ENCODE measurements around the gene SLC2A4RG.

The SLC2A4RG gene

DNA sequence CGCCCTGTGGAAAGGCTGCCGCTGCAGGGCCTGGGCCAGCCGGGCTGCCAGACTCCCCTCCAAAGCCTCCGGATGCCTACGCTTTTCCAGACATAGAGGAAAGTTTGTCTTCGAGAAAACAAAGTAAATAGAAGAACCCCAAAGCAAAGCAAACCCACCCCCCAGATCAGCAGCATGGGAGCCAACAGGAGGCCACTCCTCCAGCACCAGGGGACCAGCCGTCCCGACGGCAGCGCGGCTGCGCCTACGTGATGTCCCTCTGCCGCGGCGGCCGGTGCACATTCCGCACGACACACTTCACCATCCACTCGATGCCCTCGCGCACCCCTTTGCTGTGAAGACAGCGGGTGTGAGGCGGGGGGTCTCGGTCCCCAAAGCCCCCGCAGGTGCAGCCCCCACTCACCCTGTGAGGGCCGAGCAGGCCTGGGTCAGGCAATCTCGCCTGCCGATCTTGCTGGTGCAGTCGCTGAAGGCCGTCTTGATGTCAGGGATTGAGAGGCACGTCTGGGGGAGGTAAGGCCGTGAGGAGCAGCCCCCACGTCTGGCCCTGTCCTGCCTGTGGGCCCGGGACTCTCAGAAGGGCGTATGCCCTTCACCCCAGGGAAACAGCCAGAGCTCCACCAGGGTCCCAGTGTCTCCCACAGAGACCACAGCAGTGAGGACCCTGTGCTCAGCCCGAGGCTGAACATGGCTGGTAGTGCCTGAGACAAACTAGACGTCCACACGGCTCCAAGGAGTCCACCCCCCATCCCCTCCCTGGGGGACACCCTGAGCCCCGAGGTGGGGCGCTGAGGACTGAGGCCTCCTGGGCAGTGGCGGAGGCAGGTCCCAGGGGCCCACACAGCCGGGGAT is 39.2 kb upstream of the SLC2A4RG start:
- DNase-seq, result no peak

DNA sequence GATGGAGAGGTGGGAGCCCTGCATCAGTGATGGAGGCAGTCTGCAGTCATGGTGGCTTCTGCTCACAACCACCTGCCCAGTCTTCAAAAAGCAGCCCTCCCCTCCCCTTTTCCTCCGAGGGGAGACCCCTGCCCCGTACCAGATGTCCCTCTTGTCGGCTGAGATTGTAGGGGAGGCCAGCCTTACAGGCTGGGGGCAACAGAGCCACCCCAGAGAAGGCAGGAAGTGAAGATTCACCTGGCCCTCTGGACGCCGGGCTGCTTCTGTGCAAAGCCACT is 38.6 kb upstream of the SLC2A4RG start:
- no peak for DNase-seq

DNA sequence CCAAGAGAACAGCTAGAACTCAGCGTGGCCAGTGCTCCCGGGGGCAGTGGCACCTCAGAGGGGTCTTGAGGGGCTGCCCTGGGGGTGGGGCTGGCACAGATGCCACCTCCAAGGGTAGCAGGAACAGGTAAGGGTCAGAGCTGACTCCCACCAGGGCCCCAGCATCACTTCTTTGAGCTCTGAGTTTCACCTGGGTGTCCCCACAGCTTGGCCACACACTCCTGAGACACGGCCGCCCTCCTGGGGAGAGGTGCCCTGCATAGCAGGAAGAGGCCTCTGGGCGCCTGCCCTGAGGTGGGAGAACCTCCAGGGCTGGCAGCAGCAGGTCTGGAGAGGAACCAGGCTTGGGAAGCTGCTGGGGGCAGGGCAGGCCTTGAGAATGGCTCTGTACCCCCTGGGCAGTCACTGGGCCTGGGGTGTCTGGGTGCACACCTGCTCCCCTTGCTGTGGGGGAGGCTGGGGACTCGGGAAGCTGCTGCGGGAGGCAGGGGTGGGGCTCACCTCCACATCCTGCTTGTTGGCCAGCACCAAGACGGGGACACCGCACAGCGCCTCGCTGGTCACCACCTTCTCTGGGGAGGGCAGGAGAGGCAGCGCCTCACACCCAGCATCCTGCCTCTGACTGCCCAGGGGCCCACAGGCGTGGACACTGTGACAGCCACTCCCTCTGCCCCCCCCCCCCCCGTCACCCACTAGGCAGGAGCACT is 38.1 kb upstream of the SLC2A4RG start:
- DNase-seq, result no peak

DNA sequence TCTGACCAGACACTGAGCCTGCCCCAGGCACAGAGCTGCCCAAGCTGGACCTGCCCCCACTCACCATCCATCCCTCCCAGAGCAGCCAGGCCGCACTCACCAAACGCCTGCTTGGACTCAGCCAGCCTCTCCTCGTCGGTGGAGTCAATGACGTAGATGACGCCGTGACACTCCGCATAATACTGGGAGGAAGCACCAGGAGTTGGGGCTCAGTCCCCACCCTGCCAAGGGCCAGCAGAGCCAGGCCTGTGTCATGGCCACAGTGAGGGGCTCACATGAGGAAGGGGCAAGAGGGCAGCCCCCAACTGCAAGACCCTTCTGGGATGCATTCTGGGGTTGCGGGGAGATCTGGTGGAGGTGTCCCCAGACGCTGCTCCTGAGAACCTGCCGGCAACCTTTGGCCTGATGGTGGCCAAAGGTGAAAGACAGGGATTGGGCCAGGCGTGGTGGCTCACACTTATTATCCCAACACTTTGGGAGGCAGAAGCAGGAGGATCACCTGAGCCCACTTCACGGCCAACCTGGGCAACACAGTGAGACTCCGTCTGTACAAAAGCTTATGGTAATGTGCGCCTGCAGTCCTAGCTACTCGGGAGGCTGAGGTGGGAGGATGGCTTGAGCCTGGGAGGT is 37.4 kb upstream of the SLC2A4RG start:
- DNase-seq, result no peak

DNA sequence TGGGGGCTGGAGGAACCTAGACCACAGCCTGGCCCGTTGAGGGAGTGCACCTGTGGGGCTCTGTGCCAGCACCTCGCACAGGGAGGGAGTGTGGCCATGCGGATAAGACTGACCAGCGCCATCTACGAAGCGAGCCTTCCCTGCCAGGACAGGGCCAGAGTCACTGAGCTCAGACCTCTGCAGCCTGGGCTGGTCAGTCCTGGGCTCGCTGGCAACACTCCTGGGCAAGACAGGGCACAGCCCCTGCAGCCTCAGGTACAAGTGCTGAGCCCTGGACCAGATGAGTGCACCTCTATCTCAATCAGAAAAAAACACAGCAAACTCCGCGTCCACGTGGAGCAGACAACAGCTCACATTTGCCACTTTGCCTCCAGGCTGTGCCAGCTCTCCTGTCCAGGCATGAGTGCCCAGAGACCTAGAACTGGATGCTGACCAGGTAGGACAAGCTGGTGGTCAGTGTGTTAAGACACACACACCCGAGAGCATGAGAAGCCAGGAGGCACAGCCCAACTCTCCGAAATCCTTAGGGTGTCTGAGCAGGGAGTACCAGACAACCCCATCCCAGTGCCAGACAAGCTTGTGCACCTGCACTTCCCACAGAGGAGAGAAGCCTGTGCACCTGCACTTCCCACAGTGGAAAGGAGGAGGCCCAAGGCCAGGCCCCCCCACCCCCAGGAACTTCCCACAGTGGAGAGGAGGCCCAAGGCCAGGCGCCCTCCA is 36.7 kb upstream of the SLC2A4RG start:
- DNase-seq, result no peak

DNA sequence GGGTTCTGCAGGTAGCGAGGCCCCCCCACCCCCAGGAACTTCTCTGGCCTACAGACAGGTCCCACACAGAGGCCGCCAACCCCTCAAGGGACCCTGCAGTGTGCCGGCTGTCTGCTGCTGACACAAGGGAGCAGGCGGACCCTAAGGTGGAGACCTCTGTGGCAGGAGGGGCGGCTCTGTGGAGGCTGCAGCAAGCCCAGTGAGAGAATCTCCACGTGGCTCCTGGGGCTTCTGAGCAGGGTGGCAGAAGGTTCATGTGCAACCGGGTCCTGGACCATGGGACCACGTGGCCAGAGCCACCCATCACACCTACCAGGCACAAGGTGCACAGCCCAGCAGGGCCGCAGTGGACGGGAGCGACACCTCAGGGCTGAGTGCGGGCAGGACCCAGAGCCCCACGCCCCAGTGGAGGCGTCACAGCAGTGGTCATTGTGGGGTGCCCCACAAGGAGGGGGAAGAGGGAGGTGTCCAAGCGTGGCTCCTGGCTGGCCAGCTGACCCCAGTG is 36.1 kb upstream of the SLC2A4RG start:
- no peak for DNase-seq

DNA sequence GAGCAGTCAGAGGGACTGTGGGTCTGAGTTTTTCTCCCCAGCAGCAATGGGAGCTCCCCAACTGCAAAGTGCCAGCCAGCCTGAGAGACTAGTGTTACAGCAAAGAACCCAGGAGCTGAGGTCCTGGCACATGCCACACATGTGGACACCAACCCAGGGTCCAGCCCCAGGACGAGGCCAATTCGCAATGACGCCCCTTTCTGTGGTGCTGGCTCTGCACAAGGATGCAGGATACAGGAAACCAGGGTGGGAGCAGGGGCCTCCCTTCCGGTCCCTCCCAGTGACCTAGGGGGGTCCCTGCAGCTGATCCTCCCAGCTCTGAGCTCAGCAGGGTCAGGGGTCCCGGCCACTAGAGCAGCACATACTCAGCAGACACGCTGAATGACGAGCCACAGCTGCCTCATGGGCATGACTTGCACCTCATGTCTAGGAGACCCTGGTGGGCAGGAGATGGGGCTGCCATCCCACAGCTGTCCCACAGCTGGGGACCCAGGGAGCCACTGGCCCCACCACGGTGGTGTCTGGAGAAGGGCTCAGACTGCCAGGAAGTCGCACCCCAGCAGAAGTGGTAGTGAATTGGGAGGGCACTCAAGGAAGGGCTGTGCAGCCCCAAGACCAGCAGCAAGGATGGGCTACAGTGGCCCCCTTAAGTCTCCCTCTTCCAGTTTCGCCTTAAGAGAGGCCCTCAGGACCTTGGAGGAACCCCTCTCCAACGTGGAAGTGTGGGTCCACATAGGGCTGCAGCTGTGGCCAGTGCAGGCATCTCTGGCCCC is 35.4 kb upstream of the SLC2A4RG start:
- DNase-seq, result no peak

DNA sequence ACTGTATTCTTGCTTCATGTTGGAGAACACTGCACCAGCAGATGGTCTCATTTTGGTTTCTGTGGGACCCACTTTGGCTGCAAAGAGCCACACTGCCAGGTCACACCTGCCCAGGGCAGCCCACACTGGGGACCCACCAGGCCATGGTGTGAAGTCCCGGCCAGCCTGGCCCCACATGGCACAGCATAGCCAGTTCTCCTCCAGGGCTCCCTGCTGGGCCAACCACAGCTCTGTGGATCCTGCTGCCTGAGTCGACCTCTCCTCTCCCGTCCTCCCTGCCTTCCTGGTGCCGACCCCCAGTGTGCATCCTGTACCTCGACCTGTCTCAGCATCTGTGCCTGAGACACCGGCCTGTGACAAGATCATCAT is 34.8 kb upstream of the SLC2A4RG start:
- no peak for DNase-seq

DNA sequence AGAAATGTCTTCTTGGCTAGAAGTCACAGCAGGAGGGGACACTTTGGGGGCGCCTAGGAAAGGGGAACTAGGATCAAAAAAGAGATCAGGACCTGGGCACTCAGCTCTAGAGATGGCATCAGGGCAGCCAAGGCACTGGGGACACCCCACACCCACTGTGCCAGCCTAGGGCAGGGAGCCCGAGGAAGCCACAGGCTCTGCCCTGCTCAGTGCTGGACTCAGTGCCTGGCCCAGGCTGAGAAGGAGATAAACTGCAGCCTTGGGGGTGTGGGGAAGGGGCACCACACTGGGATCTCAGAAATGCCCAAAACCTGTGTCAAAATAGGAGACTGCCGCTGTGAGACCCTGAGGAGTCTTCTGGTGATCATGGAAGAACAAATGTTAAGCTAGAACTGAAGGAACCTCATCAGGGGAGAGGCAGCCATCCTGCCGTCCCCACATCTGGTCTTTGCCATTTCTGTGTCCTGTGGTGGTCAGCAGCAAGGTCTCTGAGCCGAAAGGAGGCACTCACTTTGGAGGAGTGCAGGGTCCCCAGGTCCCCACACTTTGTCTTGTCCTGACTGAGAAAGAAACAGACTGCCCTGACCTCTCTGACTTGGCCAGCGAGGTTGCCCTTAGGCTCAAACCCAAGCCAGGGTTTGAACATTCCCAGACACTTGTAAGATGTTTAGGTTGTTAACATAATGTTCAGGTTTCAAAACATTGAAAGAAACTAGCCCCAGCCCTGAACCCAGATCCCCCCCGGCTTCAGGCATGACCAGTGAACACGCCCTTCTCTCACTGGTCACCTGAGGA is 34.1 kb upstream of the SLC2A4RG start:
- no peak for DNase-seq

DNA sequence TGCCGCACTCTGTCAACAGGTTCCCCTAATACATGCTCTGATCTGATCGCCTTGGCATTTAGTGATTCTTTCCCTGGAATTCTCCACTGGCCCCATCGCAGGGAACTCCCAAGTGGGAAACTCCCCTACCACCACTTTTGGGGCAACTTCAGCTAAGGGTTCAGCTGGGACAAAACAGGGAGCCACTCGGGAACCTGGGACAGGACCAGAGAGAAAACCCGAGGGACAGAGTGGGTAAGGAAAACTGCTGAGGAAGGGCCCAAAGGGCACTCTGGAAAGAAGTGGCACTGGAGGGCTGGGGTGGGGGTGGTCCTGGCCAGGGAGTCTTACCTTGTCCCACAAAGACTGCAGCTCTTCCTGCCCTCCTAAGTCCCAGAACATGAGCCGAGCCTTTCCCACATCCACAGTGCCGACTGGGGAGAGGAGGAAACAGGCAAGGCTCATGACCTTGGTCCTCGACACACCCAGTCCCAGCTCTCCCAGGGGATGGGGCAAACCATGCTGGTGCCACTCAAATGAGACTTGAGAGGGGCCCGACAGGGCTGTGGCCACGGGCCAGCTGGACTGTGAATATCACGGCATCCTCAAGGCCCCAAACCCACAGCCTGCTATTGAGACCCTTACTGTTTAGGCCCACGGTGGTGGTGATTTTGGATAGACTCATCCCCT is 33.4 kb upstream of the SLC2A4RG start:
- no peak for DNase-seq

DNA sequence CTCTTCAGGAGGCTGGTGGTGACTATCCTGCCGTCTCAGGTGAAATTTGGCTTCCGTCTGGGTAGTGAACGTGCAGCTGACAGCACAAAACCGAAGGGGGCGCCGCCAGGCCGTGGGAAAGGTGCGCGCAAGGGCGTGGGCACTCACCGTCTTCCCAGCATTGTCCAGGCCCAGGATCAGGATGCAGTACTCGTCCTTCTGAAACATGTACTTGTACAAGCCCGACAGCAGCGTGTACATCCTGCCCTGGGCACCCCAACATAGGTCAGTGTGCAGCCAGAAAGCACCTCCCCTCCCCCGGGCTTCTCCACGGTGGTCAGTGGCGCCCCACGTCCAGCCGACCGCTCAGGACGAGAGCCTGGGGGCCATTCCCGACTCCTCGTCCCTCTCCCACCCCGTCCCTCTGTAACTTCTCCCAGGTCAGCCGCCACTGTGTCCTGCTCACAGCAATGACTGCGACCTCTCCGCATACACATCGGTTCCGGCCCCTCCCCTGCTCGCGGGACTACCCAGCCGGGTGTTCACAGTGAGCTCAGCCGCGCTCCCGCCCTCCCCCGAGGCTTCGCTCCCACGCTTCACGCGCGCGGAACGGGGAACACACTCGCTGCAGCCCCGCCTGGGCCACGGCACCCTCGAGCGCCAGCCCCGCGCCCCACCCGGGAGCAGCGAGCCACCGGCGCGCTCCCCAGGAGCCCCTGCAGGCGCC is 32.6 kb upstream of the SLC2A4RG start:
- DNase-seq, result peak; percentile 71

DNA sequence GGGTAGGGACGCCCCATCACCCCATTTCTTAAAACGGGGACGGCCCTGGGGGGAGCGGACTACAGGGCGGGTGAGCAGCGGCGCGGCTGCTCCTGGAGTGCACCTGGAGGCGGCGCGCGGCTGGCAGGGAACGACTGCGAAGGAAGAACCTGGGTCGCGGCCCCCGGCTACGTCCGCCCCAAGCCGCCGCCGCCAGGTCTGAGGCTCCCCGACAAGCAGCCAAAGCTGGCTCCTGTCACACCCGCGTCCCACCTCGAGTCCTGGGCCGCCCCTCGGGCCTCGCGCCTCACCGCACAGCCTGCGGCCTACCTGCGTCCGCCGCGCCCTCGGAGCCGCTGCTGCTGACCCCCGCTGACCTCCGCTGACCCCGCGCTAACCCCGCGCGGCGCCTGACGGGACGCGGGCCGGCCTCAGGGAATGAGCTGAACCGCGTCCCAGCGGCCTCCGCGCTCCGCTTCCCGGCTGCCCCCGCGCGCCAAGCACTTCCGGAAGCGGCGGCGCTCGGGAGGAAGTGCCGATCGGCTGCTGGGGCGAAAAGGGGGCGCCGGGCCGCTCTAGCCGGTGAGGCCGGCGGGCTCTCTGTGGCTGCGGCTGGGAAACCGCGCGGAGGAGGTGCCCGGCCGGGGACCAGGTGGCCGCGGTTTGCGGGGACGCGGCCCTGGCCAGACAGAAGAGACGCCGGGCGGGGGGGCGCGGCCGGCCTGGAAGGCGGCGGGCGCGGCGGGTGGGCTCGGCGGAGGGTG is 31.8 kb upstream of the SLC2A4RG start, which contains the start of the genes ARFRP1 and ZGPAT:
Gene ARFRP1, minus strand, starts transcription at position 419 of the 743 bp plus-strand sequence. CDS start 885 bp downstream, outside the sequence.
Gene ZGPAT, plus strand, starts transcription at position 482 of the 743 bp plus-strand sequence. CDS start 542 bp downstream, outside the sequence.
- peak; percentile 93 for DNase-seq

DNA sequence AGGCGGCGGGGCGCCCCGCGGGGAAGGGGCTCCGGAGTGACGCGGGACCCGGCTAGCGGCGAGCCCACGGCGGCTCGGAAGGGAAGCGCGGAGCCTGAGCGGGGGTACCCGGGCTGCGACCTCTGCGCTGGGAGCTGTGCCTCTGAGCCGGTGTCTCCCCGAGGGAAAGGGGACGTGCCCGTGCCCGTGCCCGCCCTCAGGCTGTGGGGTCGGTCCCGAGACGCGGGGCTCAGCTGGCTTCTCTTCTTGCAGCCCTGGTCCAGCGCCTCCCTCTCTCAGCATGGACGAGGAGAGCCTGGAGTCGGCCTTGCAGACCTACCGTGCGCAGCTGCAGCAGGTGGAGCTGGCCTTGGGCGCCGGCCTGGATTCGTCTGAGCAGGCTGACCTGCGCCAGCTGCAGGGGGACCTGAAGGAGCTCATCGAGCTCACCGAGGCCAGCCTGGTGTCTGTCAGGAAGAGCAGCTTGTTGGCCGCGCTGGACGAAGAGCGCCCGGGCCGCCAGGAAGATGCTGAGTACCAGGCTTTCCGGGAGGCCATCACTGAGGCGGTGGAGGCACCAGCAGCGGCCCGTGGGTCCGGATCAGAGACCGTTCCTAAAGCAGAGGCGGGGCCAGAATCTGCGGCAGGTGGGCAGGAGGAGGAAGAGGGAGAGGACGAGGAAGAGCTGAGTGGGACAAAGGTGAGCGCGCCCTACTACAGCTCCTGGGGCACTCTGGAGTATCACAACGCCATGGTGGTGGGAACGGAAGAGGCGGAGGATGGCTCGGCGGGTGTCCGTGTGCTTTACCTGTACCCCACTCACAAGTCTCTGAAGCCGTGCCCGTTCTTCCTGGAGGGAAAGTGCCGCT is 31.1 kb upstream of the SLC2A4RG start:
- DNase-seq, result no peak

DNA sequence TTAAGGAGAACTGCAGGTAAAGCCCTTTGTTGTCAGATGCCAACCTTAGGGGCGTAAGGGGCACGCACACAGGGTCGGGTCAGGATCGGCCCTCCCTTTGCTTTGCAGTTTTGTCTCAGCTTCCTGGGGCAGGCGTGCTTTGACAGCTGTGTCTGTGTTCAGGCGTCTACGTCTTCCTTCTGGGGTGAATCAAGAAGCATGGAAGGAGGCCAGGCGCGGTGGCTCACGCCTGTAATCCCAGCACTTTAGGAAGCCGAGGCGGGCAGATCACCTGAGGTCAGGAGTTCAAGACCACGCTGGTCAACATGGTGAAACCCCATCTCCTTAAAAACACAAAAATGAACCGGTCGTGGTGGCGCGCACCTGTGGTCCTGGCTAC is 30.4 kb upstream of the SLC2A4RG start:
- DNase-seq, result no peak

DNA sequence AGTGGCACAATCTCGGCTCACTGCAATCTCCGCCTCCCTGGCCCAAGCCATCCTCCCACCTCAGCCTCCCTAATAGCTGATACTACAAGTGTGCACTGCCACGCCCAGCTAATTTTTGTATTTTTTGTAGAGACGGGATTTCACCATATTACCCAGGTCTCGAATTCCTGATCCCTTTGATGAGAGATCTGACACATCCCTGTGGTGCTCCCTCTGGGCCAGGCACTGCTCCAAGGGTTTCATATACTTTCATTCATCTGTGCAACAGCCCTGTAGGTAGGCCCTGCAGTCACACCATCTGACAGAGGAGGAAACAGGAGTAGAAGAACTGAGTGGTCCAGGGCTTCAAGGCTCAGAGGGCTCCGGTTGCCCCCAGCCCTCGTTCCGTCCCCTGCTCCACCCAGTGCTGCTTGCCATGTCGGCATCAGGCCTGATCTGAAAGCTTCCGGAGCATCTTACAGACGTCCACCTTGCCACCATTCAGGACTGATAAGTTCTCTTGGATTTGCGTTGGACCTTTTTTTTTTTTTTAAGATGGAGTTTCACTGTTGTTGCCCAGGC is 28.4 kb upstream of the SLC2A4RG start:
- no peak for DNase-seq

DNA sequence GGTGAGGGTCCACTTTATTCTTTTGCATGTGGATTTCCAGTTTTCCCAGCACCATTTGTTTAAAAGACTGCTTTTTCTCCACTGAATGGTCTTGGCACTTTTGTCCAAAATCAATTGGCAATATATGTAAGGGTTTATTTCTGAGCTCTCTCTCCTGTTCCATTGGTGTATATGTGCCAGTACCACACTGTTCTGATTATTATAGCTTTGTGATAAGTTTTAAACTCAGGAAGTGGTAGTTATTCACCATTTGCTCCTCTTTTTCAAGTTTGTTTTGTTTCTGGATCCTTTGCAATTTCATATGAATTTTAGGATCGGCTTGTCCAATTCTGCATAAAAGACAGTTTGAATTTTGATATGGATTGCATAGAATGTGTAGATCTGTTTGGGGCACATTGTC is 27.4 kb upstream of the SLC2A4RG start:
- DNase-seq, result no peak

DNA sequence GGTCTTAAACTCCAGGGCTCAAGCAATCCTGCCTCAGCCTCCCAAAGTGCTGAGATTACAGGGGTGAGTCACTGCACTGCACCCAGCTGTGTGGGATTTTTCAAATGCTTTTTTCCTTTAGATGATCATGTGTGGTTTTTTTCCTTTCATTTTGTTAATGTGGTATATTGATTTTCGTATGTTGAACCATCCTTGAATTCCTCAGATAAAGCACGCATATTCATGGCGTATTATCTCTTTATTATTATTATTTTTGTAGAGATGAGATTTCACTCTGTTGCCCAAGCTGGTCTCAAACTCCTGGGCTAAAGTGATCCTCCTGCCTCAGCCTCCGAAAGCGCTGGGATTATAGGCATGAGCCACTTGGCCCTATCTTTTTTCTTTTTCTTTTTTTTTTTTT is 24.7 kb upstream of the SLC2A4RG start:
- DNase-seq, result no peak

DNA sequence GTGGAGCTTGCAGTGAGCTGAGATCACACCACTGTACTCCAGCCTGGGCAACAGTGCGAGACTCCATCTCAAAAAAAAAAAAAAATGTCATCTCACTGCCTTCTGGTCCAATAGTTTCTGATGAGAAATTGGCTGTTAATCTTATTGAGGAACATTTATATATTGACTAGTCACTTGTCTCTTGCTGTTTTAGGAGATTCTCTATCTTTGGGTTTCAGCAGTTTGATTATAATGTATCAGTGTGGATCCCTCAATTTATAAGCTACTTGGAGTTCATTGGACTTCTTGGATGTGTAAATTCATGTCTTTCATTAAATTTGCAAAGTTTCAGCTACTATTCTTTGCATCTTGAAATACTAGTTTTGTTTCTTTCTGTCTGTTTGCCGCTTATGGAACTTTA is 20.6 kb upstream of the SLC2A4RG start:
- no peak for DNase-seq

All from activated CD4-positive, alpha-beta T cell treated with anti-CD3 and anti-CD28 coated beads, Interleukin-10, Interleukin-2, amounts not matched to agents 100 ng/mL and 50 ng/mL, durations not matched to agents 16 hours and 8 hours (primary cell).